Loucy (cell line): ENCODE results near the gene OR6C68.

Experiments
- H2AFZ ChIP-seq: fragments of 200-600 bp; sonication (generic); 2 replicates; pipeline ENCODE4 v1.6.0; 2016; ENCODE audit warnings: antibody characterized with exemption, mild to moderate bottlenecking, low read length, moderate library complexity
- H3F3A ChIP-seq: fragments of 200-600 bp; 2 replicates; pipeline ENCODE4 v1.6.0; 2016; ENCODE audit warnings: antibody characterized with exemption, low read depth, mild to moderate bottlenecking
- H3K27me3 ChIP-seq: fragments of 200-600 bp; sonication (generic); 2 replicates; pipeline ENCODE4 v1.6.1; 2014; ENCODE audit warnings: low read length, mild to moderate bottlenecking; ENCODE audit not compliant: insufficient read depth, poor library complexity, severe bottlenecking
- H3K36me3 ChIP-seq: fragments of 200-600 bp; sonication (generic); 2 replicates; pipeline ENCODE4 v1.6.1; 2016; ENCODE audit warnings: low read length; ENCODE audit not compliant: insufficient read depth
- H3K4me1 ChIP-seq: fragments of 200-600 bp; sonication (generic); 2 replicates; pipeline ENCODE4 v1.5.1; 2014; ENCODE audit warnings: low read length, mild to moderate bottlenecking; ENCODE audit not compliant: insufficient read depth, poor library complexity, severe bottlenecking
- H3K4me2 ChIP-seq: fragments of 200-600 bp; sonication (generic); 2 replicates; pipeline ENCODE4 v1.6.0; 2014; ENCODE audit warnings: antibody characterized with exemption, low read length, low read depth, mild to moderate bottlenecking; ENCODE audit not compliant: poor library complexity, severe bottlenecking
- H3K4me3 ChIP-seq: fragments of 200-600 bp; sonication (generic); 2 replicates; pipeline ENCODE4 v1.5.1; 2014; ENCODE audit warnings: low read length, mild to moderate bottlenecking, mixed read lengths; ENCODE audit not compliant: poor library complexity, severe bottlenecking
- H3K79me2 ChIP-seq: fragments of 200-600 bp; sonication (generic); 2 replicates; pipeline ENCODE4 v1.6.1; 2014; ENCODE audit warnings: low read length; ENCODE audit not compliant: insufficient read depth
- H3K9ac ChIP-seq: fragments of 200-600 bp; sonication (generic); 2 replicates; pipeline ENCODE4 v1.6.0; 2014; ENCODE audit warnings: mild to moderate bottlenecking, low read depth, low read length, moderate library complexity; ENCODE audit not compliant: poor library complexity, severe bottlenecking
- H3K9me2 ChIP-seq: fragments of 200-600 bp; sonication (generic); replicated peaks from 2 replicates; pipeline ENCODE4 v1.6.1; 2016; ENCODE audit warnings: low read depth, low read length, mixed read lengths
- H3K9me3 ChIP-seq: fragments of 200-600 bp; sonication (generic); 2 replicates; pipeline ENCODE4 v1.6.1; 2014; ENCODE audit warnings: mild to moderate bottlenecking, antibody characterized with exemption, low read length, low read depth; ENCODE audit not compliant: insufficient read depth
- H4K20me1 ChIP-seq: fragments of 200-600 bp; sonication (generic); 2 replicates; pipeline ENCODE4 v1.6.0; 2014; ENCODE audit warnings: antibody characterized with exemption, low read length, mild to moderate bottlenecking; ENCODE audit not compliant: insufficient read depth, poor library complexity, severe bottlenecking
- CTCF ChIP-seq: fragments of 200-600 bp; sonication (generic); conservative IDR thresholded peaks from 2 replicates; pipeline ENCODE4 v1.5.1; 2014; ENCODE audit warnings: mild to moderate bottlenecking, antibody characterized with exemption, low read length
- EZH2phosphoT487 ChIP-seq: fragments of 200-600 bp; IDR thresholded peaks from 2 replicates; pipeline ENCODE4 v1.6.1; 2018; ENCODE audit warnings: antibody characterized with exemption, mild to moderate bottlenecking, moderate library complexity, borderline replicate concordance

Gene OR6C68

DNA sequence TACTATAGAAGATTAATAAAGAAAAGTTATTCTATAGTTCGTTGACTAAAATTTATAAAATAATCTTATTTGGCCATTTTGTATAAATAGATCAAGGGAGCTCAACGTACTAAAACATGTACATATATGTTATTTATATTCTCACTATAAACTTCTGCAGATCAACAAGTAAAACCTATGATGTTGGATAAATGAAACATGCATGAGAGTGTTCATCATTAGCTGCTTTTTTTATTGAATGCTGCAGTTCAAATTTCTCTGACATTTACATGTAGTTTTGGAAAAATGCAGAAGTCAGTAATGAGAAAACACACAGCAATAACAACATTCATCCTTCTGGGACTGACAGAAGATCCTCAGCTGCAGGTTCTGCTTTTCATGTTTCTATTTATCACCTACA lies at the start of gene OR6C68:
Gene OR6C68, plus strand, starts transcription at position 301 of the 400 bp plus-strand sequence. Its CDS starts 0 bp downstream, at position 301.
- no peaks in the 10 kb centered on the region for H3K36me3 ChIP-seq
- no peaks in the 10 kb centered on the region for H3K27me3 ChIP-seq
- TF ChIP-seq CTCF (no peak), EZH2phosphoT487 (no peak)
- H3K9me2 ChIP-seq, result no peaks in the 10 kb centered on the region
- no peaks in the 10 kb centered on the region for H3K4me1 ChIP-seq
- H3F3A ChIP-seq, result no peaks in the 10 kb centered on the region
- H3K4me2 ChIP-seq, result no peak within 1 kb of the TSS
- no peak within 1 kb of the TSS for H3K4me3 ChIP-seq
- no peak within 1 kb of the TSS for H3K9ac ChIP-seq
- no peaks in the 10 kb centered on the region for H3K9me3 ChIP-seq
- H4K20me1 ChIP-seq, result no peaks in the 10 kb centered on the region
- H2AFZ ChIP-seq, result no peak within 1 kb of the TSS
- no peaks in the 10 kb centered on the region for H3K79me2 ChIP-seq

GRCh38 chr12:55443776-55444175 lies 48.4 kb upstream of the OR6C68 start, which contains the start of gene OR6C2:
OR6C2 (plus strand) TSS chr12:55444076; CDS start chr12:55452214, 8,138 bp downstream.
- no peak within 1 kb of the TSS for H3K9ac ChIP-seq
- H3K4me2 ChIP-seq, result no peak within 1 kb of the TSS
- H3K9me3 ChIP-seq, result no peaks in the 10 kb centered on the region
- H3K9me2 ChIP-seq, result no peaks in the 10 kb centered on the region
- H3K79me2 ChIP-seq, result no peaks in the 10 kb centered on the region
- H3F3A ChIP-seq, result no peaks in the 10 kb centered on the region
- H3K27me3 ChIP-seq, result no peaks in the 10 kb centered on the region
- H2AFZ ChIP-seq, result no peak within 1 kb of the TSS
- TF ChIP-seq CTCF (no peak), EZH2phosphoT487 (no peak)
- H3K4me1 ChIP-seq, result no peaks in the 10 kb centered on the region
- no peaks in the 10 kb centered on the region for H3K36me3 ChIP-seq
- no peak within 1 kb of the TSS for H3K4me3 ChIP-seq
- no peaks in the 10 kb centered on the region for H4K20me1 ChIP-seq

GRCh38 chr12:55445357-55445756 lies 46.8 kb upstream of the OR6C68 start:
- H3K9me3 ChIP-seq, result no peaks in the 10 kb centered on the region
- no peaks in the 10 kb centered on the region for H3K79me2 ChIP-seq
- H2AFZ ChIP-seq, result no peak overlapping the region
- no peaks in the 10 kb centered on the region for H3K36me3 ChIP-seq
- no peaks in the 10 kb centered on the region for H3K9me2 ChIP-seq
- H3K4me2 ChIP-seq, result no peak overlapping the region
- H4K20me1 ChIP-seq, result no peaks in the 10 kb centered on the region
- H3K4me3 ChIP-seq, result no peak overlapping the region
- H3K4me1 ChIP-seq, result no peaks in the 10 kb centered on the region
- H3K27me3 ChIP-seq, result no peaks in the 10 kb centered on the region
- no peaks in the 10 kb centered on the region for H3F3A ChIP-seq
- TF ChIP-seq CTCF (no peak), EZH2phosphoT487 (no peak)
- H3K9ac ChIP-seq, result no peak overlapping the region
